HepG2 (cell line): ENCODE measurements around the gene RAB2B. TPM values are rescaled to one million over a fixed set of nuclear protein-coding genes. Genes with fewer than 3 reads are reported as not detected.

Experiments used
- ARNT ChIP-seq: fragments of 450-650 bp; IDR thresholded peaks from 2 replicates; pipeline ENCODE4 v1.6.1; 2017
- ASH2L ChIP-seq: fragments of 300-600, 200-600 bp; sonication (generic); IDR thresholded peaks from 2 replicates; pipeline ENCODE4 v1.7.0; 2017; ENCODE audit warnings: low read depth, mild to moderate bottlenecking, moderate library complexity, mixed read lengths, low read length; ENCODE audit not compliant: insufficient read length
- CHCHD3 ChIP-seq: sonication (generic); formaldehyde crosslinking; IDR thresholded peaks from 2 replicates; pipeline ENCODE4 v1.8.0; 2022; ENCODE audit warnings: mild to moderate bottlenecking, missing genetic modification reagents, moderate library complexity
- DRAP1 ChIP-seq: IDR thresholded peaks from 2 replicates; pipeline ENCODE4 v1.6.1; 2016; ENCODE audit warnings: missing genetic modification reagents, missing compliant biosample characterization
- ELF4 ChIP-seq: sonication (generic); formaldehyde crosslinking; IDR thresholded peaks from 2 replicates; pipeline ENCODE4 v1.5.0; 2020; ENCODE audit warnings: missing genetic modification reagents, mild to moderate bottlenecking, moderate library complexity, borderline replicate concordance
- ESRRA ChIP-seq: sonication (generic); formaldehyde crosslinking; IDR thresholded peaks from 2 replicates; pipeline ENCODE4 v1.5.1; 2020; ENCODE audit warnings: mild to moderate bottlenecking, low read depth, missing genetic modification reagents
- FOXA3 ChIP-seq: IDR thresholded peaks from 2 replicates; pipeline ENCODE4 v1.6.1; 2016; ENCODE audit warnings: missing genetic modification reagents, missing compliant biosample characterization
- FOXP1 ChIP-seq, 2 experiments: fragments of 450-650 bp in 1 of 2; IDR thresholded peaks; 2 replicates each; pipeline ENCODE4 v1.6.1; 2017 to 2018; ENCODE audit warnings: antibody characterized with exemption in 1 of 2
- GATA4 ChIP-seq: sonication (generic); IDR thresholded peaks from 2 replicates; pipeline ENCODE4 v1.6.1; 2016; ENCODE audit warnings: antibody characterized with exemption, low read depth, borderline replicate concordance
- HOMEZ ChIP-seq: IDR thresholded peaks from 2 replicates; pipeline ENCODE4 v1.6.1; 2016; ENCODE audit warnings: low read depth
- KDM6A ChIP-seq: IDR thresholded peaks from 2 replicates; pipeline ENCODE4 v1.6.1; 2016; ENCODE audit warnings: low read depth
- PBX2 ChIP-seq: IDR thresholded peaks from 2 replicates; pipeline ENCODE4 v1.6.1; 2016; ENCODE audit warnings: control low read depth
- PHB2 ChIP-seq: fragments of 450-650 bp; IDR thresholded peaks from 2 replicates; pipeline ENCODE4 v1.6.1; 2018; ENCODE audit not compliant: partially characterized antibody
- PITX1 ChIP-seq: sonication (generic); formaldehyde crosslinking; IDR thresholded peaks from 2 replicates; pipeline ENCODE4 v1.5.1; 2020; ENCODE audit warnings: mild to moderate bottlenecking, missing genetic modification reagents
- SALL1 ChIP-seq: sonication (generic); formaldehyde crosslinking; IDR thresholded peaks from 2 replicates; pipeline ENCODE4 v1.8.0; 2022; ENCODE audit warnings: mild to moderate bottlenecking, missing genetic modification reagents
- SRSF1 ChIP-seq: fragments of 200-400 bp; formaldehyde crosslinking; optimal IDR thresholded peaks from 2 replicates; pipeline ENCODE3; 2017; ENCODE audit warnings: mild to moderate bottlenecking, low read depth, low read length, moderate library complexity
- TAF15 ChIP-seq: fragments of 200-400 bp; formaldehyde crosslinking; IDR thresholded peaks from one replicate; pipeline ENCODE4 v1.6.1; 2018; ENCODE audit warnings: mild to moderate bottlenecking, low read depth, low read length; ENCODE audit not compliant: poor library complexity, severe bottlenecking
- TIGD3 ChIP-seq: sonication (generic); formaldehyde crosslinking; IDR thresholded peaks from 2 replicates; pipeline ENCODE4 v1.5.1; 2020; ENCODE audit warnings: mild to moderate bottlenecking, missing genetic modification reagents, borderline replicate concordance
- ZFP37 ChIP-seq: sonication (generic); formaldehyde crosslinking; IDR thresholded peaks from 2 replicates; pipeline ENCODE4 v1.4.0; 2020; ENCODE audit warnings: missing genetic modification reagents, borderline replicate concordance
- ZNF224 ChIP-seq: sonication (generic); formaldehyde crosslinking; IDR thresholded peaks from 2 replicates; pipeline ENCODE4 v1.5.0; 2020; ENCODE audit warnings: mild to moderate bottlenecking, missing genetic modification reagents
- ZNF282 ChIP-seq: fragments of 450-650 bp; IDR thresholded peaks from 2 replicates; pipeline ENCODE4 v1.6.1; 2018; ENCODE audit not compliant: partially characterized antibody
- ZNF3 ChIP-seq: IDR thresholded peaks from 2 replicates; pipeline ENCODE4 v1.7.0; 2017; ENCODE audit warnings: inconsistent platforms
- ZNF614 ChIP-seq: IDR thresholded peaks from 2 replicates; pipeline ENCODE4 v1.6.1; 2018; ENCODE audit warnings: missing biosample characterization, missing genetic modification reagents, inconsistent platforms, borderline replicate concordance
- ZNF724P ChIP-seq: sonication (generic); formaldehyde crosslinking; IDR thresholded peaks from 2 replicates; pipeline ENCODE4 v1.8.0; 2022; ENCODE audit warnings: missing genetic modification reagents, borderline replicate concordance
- ZNF749 ChIP-seq: sonication (generic); formaldehyde crosslinking; IDR thresholded peaks from 2 replicates; pipeline ENCODE4 v1.8.0; 2022; ENCODE audit warnings: mild to moderate bottlenecking, missing genetic modification reagents, moderate library complexity, borderline replicate concordance
- ZNF784 ChIP-seq: sonication (generic); formaldehyde crosslinking; IDR thresholded peaks from 2 replicates; pipeline ENCODE4 v1.5.1; 2020; ENCODE audit warnings: missing genetic modification reagents, mild to moderate bottlenecking, borderline replicate concordance
- polyA plus RNA-seq, 8 experiments: library from polyadenylated mRNA; depleted of rRNA in 3 of 8; stranded (reverse) in 7 of 8; unstranded in 1 of 8; fragments of >200 nt; fragmentation: Illumina TruSeq in 4 of 8; extraction: Trizol in 4 of 8; gene quantifications; 2 replicates each; pipeline versions ENCODE4 v1.2.1 to v1.2.3, GENCODE V29; 2011 to 2016; ENCODE audit warnings: low read depth in 4 of 8, missing spikeins in 1 of 8, mixed read lengths in 1 of 8; ENCODE audit not compliant: insufficient read depth in 1 of 8
- total RNA-seq, 5 experiments: library from RNA; depleted of rRNA; stranded (reverse); fragments of >200 nt; fragmentation: Illumina TruSeq; extraction: Trizol; gene quantifications; 2 replicates each; pipeline ENCODE4 v1.2.3, GENCODE V29; 2016; ENCODE audit warnings: low read depth in 1 of 5

RAB2B gene
- total and polyA plus RNA-seq, 2 of the 13 experiments (the other 11 are each of a cell fraction or from before 2014, with no cell fraction given), result 36.0 to 60.6 TPM

- TF ChIP-seq PITX1 (CRISPR knock-in tag) (peak; percentile 77), DRAP1 (CRISPR knock-in tag) (peak; percentile 85), TAF15 (peak; percentile 64), ZNF3 (CRISPR knock-in tag) (no peak), ARNT (no peak), ZNF724P (CRISPR knock-in tag) (no peak), ZNF614 (CRISPR knock-in tag) (peak; percentile 94), KDM6A (no peak), ZNF224 (no peak), ZFP37 (CRISPR knock-in tag) (peak; percentile 89), ZNF784 (CRISPR knock-in tag) (peak; percentile 97), GATA4 (peak; percentile 51; the same call in 1 of the 2 replicates), SALL1 (CRISPR knock-in tag) (peak; percentile 93), ZNF282 (no peak), FOXP1 (IDR thresholded peaks at IDR 0.05) (no peak), FOXP1 (CRISPR knock-in tag; IDR thresholded peaks at IDR 0.05) (peak; percentile 70), TIGD3 (CRISPR knock-in tag) (no peak), ESRRA (CRISPR knock-in tag) (peak; percentile 84), FOXA3 (CRISPR knock-in tag) (peak; percentile 74), CHCHD3 (peak; percentile 73; the same call in 1 of the 2 replicates), PBX2 (0 out of 2 replicates have a peak, but pooled peaks have one; percentile 32), HOMEZ (peak; percentile 96), ASH2L (peak; percentile 99), PHB2 (no peak), SRSF1 (peak; percentile 96), ZNF749 (CRISPR knock-in tag) (no peak; the same call in 1 of the 2 replicates), ELF4 (no peak; the same call in 1 of the 2 replicates)
These were observed at the start of gene RAB2B, which contains the start of gene TOX4 (continued) for GRCh38 chr14:21476925-21477681.
